ENCODE measurements around the gene NREP. TPM values are rescaled to one million over a fixed set of nuclear protein-coding genes. Genes with fewer than 3 reads are reported as not detected.

NREP gene
- total and polyA plus RNA-seq, 2 donors (not counting 3 experiments of a cell fraction or from before 2014, with no cell fraction given) = 96.7 to 112 TPM

- TF ChIP-seq POLR2AphosphoS5 (IDR thresholded peaks at IDR 0.05; ENCODE audit: insufficient read depth, low read depth, low read length) = no peak
- TF ChIP-seq MYC (IDR thresholded peaks at IDR 0.05; ENCODE audit: low read depth, low read length) = no peak
- TF ChIP-seq FOS (IDR thresholded peaks at IDR 0.05; ENCODE audit: borderline replicate concordance, insufficient read depth, low read length) = peak; percentile 16
- Histone ChIP-seq H3K27me3 (ENCODE audit: control insufficient read depth in 2 of 2, insufficient read depth in 2 of 2, low read length in 2 of 2) (no peaks in the 10 kb centered on the region), H3K9ac (replicated peaks; ENCODE audit: extremely low read depth, insufficient read depth, low read length) (no peak overlapping the region), H3K9me1 (replicated peaks; ENCODE audit: control insufficient read depth, extremely low read depth, insufficient read depth, low read length) (no peaks in the 10 kb centered on the region), H3K79me2 (ENCODE audit: control insufficient read depth, insufficient read depth, low read length) (peaks cover 19% of the 10 kb centered on the region), H4K20me1 (replicated peaks; ENCODE audit: control insufficient read depth, extremely low read depth, insufficient read depth, low read length) (no peaks in the 10 kb centered on the region), H3K9me3 (replicated peaks; ENCODE audit: control insufficient read depth, insufficient read depth, low read length) (no peaks in the 10 kb centered on the region), H3K36me3 (ENCODE audit: control insufficient read depth in 2 of 2, extremely low read depth in 1 of 2, insufficient read depth in 2 of 2, low read length in 2 of 2) (no peaks in the 10 kb centered on the region), H3K4me2 (ENCODE audit: insufficient read depth, low read length) (peak overlapping the region; percentile 80), H3K27ac (ENCODE audit: insufficient read depth, low read depth, low read length) (peak overlapping the region; percentile 71), H3K4me3 (replicated peaks in 1 of 3; ENCODE audit: insufficient read depth in 1 of 3, low read depth in 1 of 3, low read length in 3 of 3) (no peak overlapping the region), H3K4me1 (ENCODE audit: control insufficient read depth, extremely low read depth, insufficient read depth, low read length) (peaks cover 35% of the 10 kb centered on the region), H2AFZ (ENCODE audit: low read depth, low read length) (no peak overlapping the region)
- ChIA-PET CTCF (interaction anchor here (1.2 to 2.0 kb wide), 4 partner anchors 10 to 216 kb away, joined by 3 to 9 read pairs (median 6); no protein-coding TSS in a partner anchor), POLR2A (interaction anchor here (1.2 kb wide), 1 partner anchor 10 kb away, joined by 3 read pairs; no protein-coding TSS in a partner anchor)
- FAIRE-seq (no peak), DNase-seq (ENCODE audit: low read depth, low spot score) (peak; percentile 30)
- dilution Hi-C loops (cut with MboI; ENCODE audit: extremely low pct_ligation_motif_present, low sequenced_read_pairs) (no loop called here), intact Hi-C loops (cut with micrococcal nuclease) (no loop called here)
- no TSS peak for BruUV-seq (replicated peaks)
These were observed 9.7 kb downstream of the NREP start for GRCh38 chr5:111747337-111747736.

GRCh38 chr5:111746791-111747190 is 10.2 kb downstream of the NREP start:
- H3K9ac ChIP-seq (replicated peaks; ENCODE audit: extremely low read depth, insufficient read depth, low read length) = no peak overlapping the region
- TF ChIP-seq MAX (IDR thresholded peaks at IDR 0.05; ENCODE audit: insufficient read depth, insufficient read length) = peak; percentile 14
- TF ChIP-seq CTCF (IDR thresholded peaks at IDR 0.05; ENCODE audit: extremely low read depth in 1 of 2, insufficient read depth in 1 of 2, low read depth in 1 of 2, low read length in 2 of 2) = no peak
- no peak for TF ChIP-seq MYC (IDR thresholded peaks at IDR 0.05; ENCODE audit: low read depth, low read length)
- no peak for TF ChIP-seq EZH2 (IDR thresholded peaks at IDR 0.05; ENCODE audit: borderline replicate concordance, low read depth, low read length, severe bottlenecking)
- no peak for TF ChIP-seq POLR2AphosphoS5 (IDR thresholded peaks at IDR 0.05; ENCODE audit: insufficient read depth, low read depth, low read length)
- no peak for TF ChIP-seq POLR2A (IDR thresholded peaks at IDR 0.05; ENCODE audit: low read depth, low read length)
- no peak for TF ChIP-seq GATA2 (IDR thresholded peaks at IDR 0.05; ENCODE audit: insufficient read depth, insufficient read length, low read depth, low read length)
- no peak for TF ChIP-seq FOS (IDR thresholded peaks at IDR 0.05; ENCODE audit: borderline replicate concordance, insufficient read depth, low read length)
- H3K4me2 ChIP-seq (ENCODE audit: insufficient read depth, low read length) = no peak overlapping the region
- no peak overlapping the region for H3K4me3 ChIP-seq (replicated peaks in 1 of 3; ENCODE audit: insufficient read depth in 1 of 3, low read depth in 1 of 3, low read length in 3 of 3)
- H2AFZ ChIP-seq (ENCODE audit: low read depth, low read length) = no peak overlapping the region
- H3K27ac ChIP-seq (ENCODE audit: insufficient read depth, low read depth, low read length) = no peak overlapping the region
- H4K20me1 ChIP-seq (replicated peaks; ENCODE audit: control insufficient read depth, extremely low read depth, insufficient read depth, low read length) = no peaks in the 10 kb centered on the region
- peaks cover 35% of the 10 kb centered on the region for H3K4me1 ChIP-seq (ENCODE audit: control insufficient read depth, extremely low read depth, insufficient read depth, low read length)
- H3K27me3 ChIP-seq (ENCODE audit: control insufficient read depth in 2 of 2, insufficient read depth in 2 of 2, low read length in 2 of 2) = no peaks in the 10 kb centered on the region
- H3K9me1 ChIP-seq (replicated peaks; ENCODE audit: control insufficient read depth, extremely low read depth, insufficient read depth, low read length) = no peaks in the 10 kb centered on the region
- H3K9me3 ChIP-seq (replicated peaks; ENCODE audit: control insufficient read depth, insufficient read depth, low read length) = no peaks in the 10 kb centered on the region
- dilution Hi-C loops (cut with MboI; ENCODE audit: extremely low pct_ligation_motif_present, low sequenced_read_pairs) = no loop called here
- H3K79me2 ChIP-seq (ENCODE audit: control insufficient read depth, insufficient read depth, low read length) = peaks cover 17% of the 10 kb centered on the region
- no peaks in the 10 kb centered on the region for H3K36me3 ChIP-seq (ENCODE audit: control insufficient read depth in 2 of 2, extremely low read depth in 1 of 2, insufficient read depth in 2 of 2, low read length in 2 of 2)
- CTCF ChIA-PET = interaction anchor here (2.0 kb wide), 1 partner anchor 196 kb away, joined by 9 read pairs; no protein-coding TSS in a partner anchor
- intact Hi-C loops (cut with micrococcal nuclease) = no loop called here
- no TSS peak for BruUV-seq (replicated peaks)
- no peak for FAIRE-seq
- DNase-seq (ENCODE audit: low read depth, low spot score) = no peak
- POLR2A ChIA-PET = no interaction called here

Data from endothelial cell of umbilical vein (primary cell).